Panc1 (cell line): ENCODE results near the gene KCNC1. TPM values are rescaled to one million over a fixed set of nuclear protein-coding genes. Genes with fewer than 3 reads are reported as not detected.

Experiments
- ATAC-seq: fragments of 200-7000 bp; cut with Tn5 transposase; 2 replicates; pipeline ENCODE4 v1.9.1; 2020; ENCODE audit warnings: mild to moderate bottlenecking, moderate library complexity
- BruUV-seq: library from RNA; stranded (reverse); fragments of 400-500 nt; replicated peaks from 2 replicates; lab custom pipeline; 2021; lab: Mats Ljungman, UMichigan
- CTCF ChIA-PET: fragments of 300-600 bp; sonication (Branson Sonifier 250); formaldehyde crosslinking; loops from one replicate; lab custom pipeline; 2022; ENCODE audit warnings: antibody characterized with exemption; lab: Charles Lee
- POLR2A ChIA-PET: fragments of 300-600 bp; sonication (Branson Sonifier 250); formaldehyde crosslinking; loops from one replicate; lab custom pipeline; 2022; ENCODE audit warnings: antibody characterized with exemption; lab: Charles Lee
- DNase-seq: peaks from one replicate; pipeline ENCODE4 v3.0.0-alpha.2; 2010; ENCODE audit warnings: low read depth, low spot score
- H3K27ac ChIP-seq: 2 replicates; pipeline ENCODE4 v1.5.1; 2011; ENCODE audit warnings: mild to moderate bottlenecking, low read length, inconsistent platforms
- H3K27me3 ChIP-seq: fragments of 200-500 bp; sonication (Bioruptor generic); 2 replicates; pipeline ENCODE4 v1.6.0; 2014; ENCODE audit warnings: low read length, inconsistent platforms; ENCODE audit not compliant: control insufficient read depth, insufficient read depth
- H3K36me3 ChIP-seq: fragments of 200-500 bp; sonication (Bioruptor generic); 2 replicates; pipeline ENCODE4 v1.5.1; 2014; ENCODE audit warnings: inconsistent platforms, mild to moderate bottlenecking, low read length, moderate library complexity; ENCODE audit not compliant: control insufficient read depth, insufficient read depth
- H3K4me1 ChIP-seq: 2 replicates; pipeline ENCODE4 v1.5.1; 2011; ENCODE audit warnings: inconsistent platforms, mild to moderate bottlenecking, low read length, moderate library complexity; ENCODE audit not compliant: control insufficient read depth, insufficient read depth
- H3K4me3 ChIP-seq, 2 experiments: 2 replicates each; pipeline ENCODE4 v1.5.1; 2011 to 2012; ENCODE audit warnings: low read depth in 2 of 2, low read length in 2 of 2, mild to moderate bottlenecking in 2 of 2, inconsistent platforms in 1 of 2, moderate library complexity in 1 of 2
- H3K9me3 ChIP-seq: fragments of 200-500 bp; sonication (Bioruptor generic); 2 replicates; pipeline ENCODE4 v1.5.1; 2014; ENCODE audit warnings: low read depth, mild to moderate bottlenecking, inconsistent platforms, low read length, moderate library complexity; ENCODE audit not compliant: control insufficient read depth, insufficient read depth
- POLR2AphosphoS5 ChIP-seq: IDR thresholded peaks from 2 replicates; pipeline ENCODE4 v1.6.1; 2012; ENCODE audit warnings: mild to moderate bottlenecking, low read depth, low read length, moderate library complexity
- SIN3A ChIP-seq: IDR thresholded peaks from 2 replicates; pipeline ENCODE4 v1.6.1; 2012; ENCODE audit warnings: low read depth, mild to moderate bottlenecking, low read length, moderate library complexity, borderline replicate concordance; ENCODE audit not compliant: insufficient read depth
- TCF7L2 ChIP-seq: IDR thresholded peaks from 2 replicates; pipeline ENCODE4 v1.6.1; 2011; ENCODE audit warnings: mild to moderate bottlenecking, low read depth, low read length, inconsistent platforms
- in situ Hi-C: cut with HindIII; loops from 2 replicates; pipeline ENCODE4 v1.10.0; 2016; ENCODE audit warnings: low sequenced_read_pairs, low pct_unique_long_range_greater_than_20kb
- intact Hi-C: fragments of 100-400 bp; cut with micrococcal nuclease; formaldehyde crosslinking; loops from one replicate; pipeline ENCODE4 v1.10.0; 2022; ENCODE audit not compliant: unreplicated experiment
- total RNA-seq: library from RNA; stranded (reverse); gene quantifications from one replicate; pipeline ENCODE4 v1.2.1, GENCODE V29; 2021; ENCODE audit not compliant: unreplicated experiment
- TF ChIP-seq, protein P1 (sequence below): fragments of 450-650 bp; IDR thresholded peaks from 2 replicates; pipeline ENCODE4 v1.5.1; 2017; ENCODE audit warnings: mild to moderate bottlenecking
- TF ChIP-seq, protein P2 (sequence below), 2 experiments: IDR thresholded peaks; 2 replicates each; pipeline ENCODE4 v1.6.1; 2011 to 2012; ENCODE audit warnings: low read depth in 2 of 2, control low read depth in 1 of 2, low read length in 1 of 2, mild to moderate bottlenecking in 1 of 2, moderate library complexity in 1 of 2; ENCODE audit not compliant: insufficient read depth in 1 of 2

The KCNC1 gene
- total RNA-seq, 1 experiment from 2014 or later, result 0.95 TPM

DNA sequence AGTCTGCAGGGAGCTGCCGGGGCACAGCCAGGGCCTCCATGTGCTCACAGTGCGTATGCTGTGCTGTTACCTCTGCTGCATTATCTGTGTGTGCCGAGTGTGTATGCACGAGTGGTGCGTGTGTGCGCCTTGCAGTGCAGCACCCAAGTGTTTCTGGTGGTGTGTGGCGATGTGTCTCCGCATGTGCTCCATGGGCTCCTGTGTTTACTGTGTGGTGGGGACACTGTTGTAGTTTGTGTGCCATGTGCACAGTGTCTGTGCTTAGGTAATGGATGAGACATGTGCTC, 31.4 kb downstream of the KCNC1 start:
- intact Hi-C loops (no loop called here), in situ Hi-C loops (no loop called here)
- no TSS peak for BruUV-seq
- ATAC-seq (no peak), DNase-seq (no peak)
- TF ChIP-seq SIN3A (no peak), POLR2AphosphoS5 (no peak), TCF7L2 (no peak)
- TF ChIP-seq, protein P1, sequence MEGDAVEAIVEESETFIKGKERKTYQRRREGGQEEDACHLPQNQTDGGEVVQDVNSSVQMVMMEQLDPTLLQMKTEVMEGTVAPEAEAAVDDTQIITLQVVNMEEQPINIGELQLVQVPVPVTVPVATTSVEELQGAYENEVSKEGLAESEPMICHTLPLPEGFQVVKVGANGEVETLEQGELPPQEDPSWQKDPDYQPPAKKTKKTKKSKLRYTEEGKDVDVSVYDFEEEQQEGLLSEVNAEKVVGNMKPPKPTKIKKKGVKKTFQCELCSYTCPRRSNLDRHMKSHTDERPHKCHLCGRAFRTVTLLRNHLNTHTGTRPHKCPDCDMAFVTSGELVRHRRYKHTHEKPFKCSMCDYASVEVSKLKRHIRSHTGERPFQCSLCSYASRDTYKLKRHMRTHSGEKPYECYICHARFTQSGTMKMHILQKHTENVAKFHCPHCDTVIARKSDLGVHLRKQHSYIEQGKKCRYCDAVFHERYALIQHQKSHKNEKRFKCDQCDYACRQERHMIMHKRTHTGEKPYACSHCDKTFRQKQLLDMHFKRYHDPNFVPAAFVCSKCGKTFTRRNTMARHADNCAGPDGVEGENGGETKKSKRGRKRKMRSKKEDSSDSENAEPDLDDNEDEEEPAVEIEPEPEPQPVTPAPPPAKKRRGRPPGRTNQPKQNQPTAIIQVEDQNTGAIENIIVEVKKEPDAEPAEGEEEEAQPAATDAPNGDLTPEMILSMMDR, result no peak
- TF ChIP-seq, protein P2, sequence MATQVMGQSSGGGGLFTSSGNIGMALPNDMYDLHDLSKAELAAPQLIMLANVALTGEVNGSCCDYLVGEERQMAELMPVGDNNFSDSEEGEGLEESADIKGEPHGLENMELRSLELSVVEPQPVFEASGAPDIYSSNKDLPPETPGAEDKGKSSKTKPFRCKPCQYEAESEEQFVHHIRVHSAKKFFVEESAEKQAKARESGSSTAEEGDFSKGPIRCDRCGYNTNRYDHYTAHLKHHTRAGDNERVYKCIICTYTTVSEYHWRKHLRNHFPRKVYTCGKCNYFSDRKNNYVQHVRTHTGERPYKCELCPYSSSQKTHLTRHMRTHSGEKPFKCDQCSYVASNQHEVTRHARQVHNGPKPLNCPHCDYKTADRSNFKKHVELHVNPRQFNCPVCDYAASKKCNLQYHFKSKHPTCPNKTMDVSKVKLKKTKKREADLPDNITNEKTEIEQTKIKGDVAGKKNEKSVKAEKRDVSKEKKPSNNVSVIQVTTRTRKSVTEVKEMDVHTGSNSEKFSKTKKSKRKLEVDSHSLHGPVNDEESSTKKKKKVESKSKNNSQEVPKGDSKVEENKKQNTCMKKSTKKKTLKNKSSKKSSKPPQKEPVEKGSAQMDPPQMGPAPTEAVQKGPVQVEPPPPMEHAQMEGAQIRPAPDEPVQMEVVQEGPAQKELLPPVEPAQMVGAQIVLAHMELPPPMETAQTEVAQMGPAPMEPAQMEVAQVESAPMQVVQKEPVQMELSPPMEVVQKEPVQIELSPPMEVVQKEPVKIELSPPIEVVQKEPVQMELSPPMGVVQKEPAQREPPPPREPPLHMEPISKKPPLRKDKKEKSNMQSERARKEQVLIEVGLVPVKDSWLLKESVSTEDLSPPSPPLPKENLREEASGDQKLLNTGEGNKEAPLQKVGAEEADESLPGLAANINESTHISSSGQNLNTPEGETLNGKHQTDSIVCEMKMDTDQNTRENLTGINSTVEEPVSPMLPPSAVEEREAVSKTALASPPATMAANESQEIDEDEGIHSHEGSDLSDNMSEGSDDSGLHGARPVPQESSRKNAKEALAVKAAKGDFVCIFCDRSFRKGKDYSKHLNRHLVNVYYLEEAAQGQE (IDR thresholded peaks at IDR 0.05; ENCODE audit: insufficient read depth in 1 of 2, low read depth in 2 of 2, low read length in 1 of 2), result no peak
- Histone ChIP-seq H3K4me1 (no peaks in the 10 kb centered on the region), H3K9me3 (no peaks in the 10 kb centered on the region), H3K4me3 (no peak overlapping the region), H3K27ac (no peak overlapping the region), H3K27me3 (no peaks in the 10 kb centered on the region), H3K36me3 (no peaks in the 10 kb centered on the region)
- ChIA-PET CTCF (no interaction called here), POLR2A (no interaction called here)

DNA sequence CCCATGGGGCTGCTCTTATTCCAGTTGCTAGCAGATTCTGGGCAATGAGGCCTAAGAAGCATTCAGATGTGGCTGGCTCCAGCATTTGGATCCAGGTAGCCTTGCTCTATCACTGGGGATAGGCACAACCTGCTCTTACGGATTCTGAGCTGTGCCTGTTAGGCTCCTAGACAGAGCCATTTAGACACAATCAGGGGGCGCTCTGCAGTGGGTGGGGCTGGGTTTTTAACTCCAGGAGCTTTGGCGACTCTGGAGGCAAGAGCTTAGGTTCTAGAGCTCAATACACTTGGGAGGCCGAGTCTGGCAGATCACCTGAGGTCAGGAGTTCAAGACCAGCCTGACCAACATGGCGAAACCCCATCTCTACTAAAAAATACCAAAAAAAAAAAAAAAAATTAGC, 32.0 kb downstream of the KCNC1 start:
- ChIA-PET POLR2A (no interaction called here), CTCF (interaction anchor here (1.1 kb wide), 1 partner anchor 221 kb away, joined by 3 read pairs; no protein-coding TSS in a partner anchor)
- DNase-seq (no peak), ATAC-seq (no peak)
- intact Hi-C loops (no loop called here), in situ Hi-C loops (no loop called here)
- TF ChIP-seq SIN3A, result no peak
- TF ChIP-seq, protein P1, result peak; percentile 38
- TF ChIP-seq, protein P2 (IDR thresholded peaks at IDR 0.05; ENCODE audit: insufficient read depth in 1 of 2, low read depth in 2 of 2, low read length in 1 of 2), result no peak
- no peaks in the 10 kb centered on the region for H3K27me3 ChIP-seq
- H3K9me3 ChIP-seq, result no peaks in the 10 kb centered on the region
- H3K4me3 ChIP-seq, result no peak overlapping the region
- H3K27ac ChIP-seq, result no peak overlapping the region
- H3K36me3 ChIP-seq, result no peaks in the 10 kb centered on the region
- no peaks in the 10 kb centered on the region for H3K4me1 ChIP-seq
- no TSS peak for BruUV-seq
